Caco-2 (cell line): ENCODE data around the gene RGS8. TPM values are rescaled to one million over a fixed set of nuclear protein-coding genes. Genes with fewer than 3 reads are reported as not detected.

Source experiments
- BruUV-seq: library from RNA; stranded (reverse); fragments of 400-500 nt; replicated peaks from 2 replicates; lab custom pipeline; 2021; lab: Mats Ljungman, UMichigan
- CTCF ChIA-PET: fragments of 300-600 bp; sonication (Branson Sonifier 250); formaldehyde crosslinking; loops from one replicate; lab custom pipeline; 2022; ENCODE audit warnings: antibody characterized with exemption; lab: Charles Lee
- POLR2A ChIA-PET: fragments of 300-600 bp; sonication (Branson Sonifier 250); formaldehyde crosslinking; loops from one replicate; lab custom pipeline; 2022; ENCODE audit warnings: antibody characterized with exemption; lab: Charles Lee
- DNase-seq, 2 experiments: peaks; one replicate each; pipeline versions ENCODE4 v3.0.0 to v3.0.0-alpha.2; 2020 to 2022
- H3K27me3 ChIP-seq: replicated peaks from 2 replicates; pipeline ENCODE4 v1.6.0; 2011; ENCODE audit warnings: low read length; ENCODE audit not compliant: control insufficient read depth, insufficient read depth
- H3K36me3 ChIP-seq: 2 replicates; pipeline ENCODE4 v1.5.1; 2011; ENCODE audit warnings: low read length; ENCODE audit not compliant: control insufficient read depth, insufficient read depth
- H3K4me1 ChIP-seq: fragments of 250-450 bp; sonication (Bioruptor Pico); 2 replicates; pipeline ENCODE4 v1.5.1; 2020; ENCODE audit warnings: mild to moderate bottlenecking
- H3K4me3 ChIP-seq: 2 replicates; pipeline ENCODE4 v1.5.1; 2011; ENCODE audit warnings: low read depth, mild to moderate bottlenecking, control low read depth, low read length
- H3K9me3 ChIP-seq: fragments of 250-450 bp; sonication (Bioruptor Pico); 2 replicates; pipeline ENCODE4 v1.5.1; 2020; ENCODE audit warnings: mild to moderate bottlenecking, moderate library complexity
- H3K27ac Mint-ChIP-seq: one replicate; pipeline ENCODE4 v1.8.0; 2022; ENCODE audit warnings: mixed read lengths; ENCODE audit not compliant: unreplicated experiment
- H3K27me3 Mint-ChIP-seq: one replicate; pipeline ENCODE4 v1.8.0; 2022; ENCODE audit warnings: mixed read lengths; ENCODE audit not compliant: insufficient read depth, unreplicated experiment
- H3K36me3 Mint-ChIP-seq: one replicate; pipeline ENCODE4 v1.8.0; 2022; ENCODE audit warnings: mild to moderate bottlenecking, mixed read lengths; ENCODE audit not compliant: insufficient read depth, unreplicated experiment
- H3K4me1 Mint-ChIP-seq: one replicate; pipeline ENCODE4 v1.8.0; 2022; ENCODE audit warnings: low read depth, mixed read lengths; ENCODE audit not compliant: unreplicated experiment
- H3K4me3 Mint-ChIP-seq: one replicate; pipeline ENCODE4 v1.8.0; 2022; ENCODE audit warnings: mild to moderate bottlenecking, moderate library complexity, mixed read lengths; ENCODE audit not compliant: unreplicated experiment
- H3K9me3 Mint-ChIP-seq: one replicate; pipeline ENCODE4 v1.8.0; 2022; ENCODE audit warnings: mixed read lengths; ENCODE audit not compliant: unreplicated experiment
- CTCF ChIP-seq, 2 experiments: fragments of 200-600 bp in 1 of 2; IDR thresholded peaks; 1 replicate in 1 of 2; 2 replicates in 1 of 2; pipeline versions ENCODE4 v1.5.1 to v1.8.0; 2011 to 2022; ENCODE audit warnings: antibody characterized with exemption in 1 of 2, control low read depth in 1 of 2, inconsistent platforms in 1 of 2, low read depth in 1 of 2, low read length in 1 of 2, mild to moderate bottlenecking in 1 of 2, moderate library complexity in 1 of 2; ENCODE audit not compliant: insufficient read depth in 1 of 2, severe bottlenecking in 1 of 2, unreplicated experiment in 1 of 2
- intact Hi-C: fragments of 100-400 bp; cut with micrococcal nuclease; formaldehyde crosslinking; loops from one replicate; pipeline ENCODE4 v1.10.0; 2022; ENCODE audit not compliant: unreplicated experiment
- total RNA-seq: library from RNA; stranded (reverse); gene quantifications from 2 replicates; pipeline ENCODE4 v1.2.3, GENCODE V29; 2022

The RGS8 gene
- total RNA-seq, 1 experiment from 2014 or later: not detected

- Histone ChIP-seq H3K4me1 (no peaks in the 10 kb centered on the region), H3K9me3 (no peaks in the 10 kb centered on the region), H3K36me3 (no peaks in the 10 kb centered on the region), H3K4me3 (no peak overlapping the region), H3K27me3 (no peaks in the 10 kb centered on the region)
- H3K4me3 Mint-ChIP-seq: no peak overlapping the region
- DNase-seq: no peak
- POLR2A ChIA-PET: no interaction called here
- H3K4me1 Mint-ChIP-seq: no peaks in the 10 kb centered on the region
- no peaks in the 10 kb centered on the region for H3K9me3 Mint-ChIP-seq
- TF ChIP-seq CTCF (IDR thresholded peaks at IDR 0.05; ENCODE audit: insufficient read depth in 1 of 2, low read depth in 1 of 2, low read length in 1 of 2, severe bottlenecking in 1 of 2, unreplicated experiment in 1 of 2): no peak
- CTCF ChIA-PET: no interaction called here
- no peak overlapping the region for H3K27ac Mint-ChIP-seq
- no peaks in the 10 kb centered on the region for H3K27me3 Mint-ChIP-seq
- intact Hi-C loops: no loop called here
- H3K36me3 Mint-ChIP-seq: no peaks in the 10 kb centered on the region
- no TSS peak for BruUV-seq
Measured at GRCh38 chr1:182664296-182664695, 20.1 kb downstream of the RGS8 start.

- BruUV-seq: no TSS peak
- H3K9me3 ChIP-seq: no peaks in the 10 kb centered on the region
- no peaks in the 10 kb centered on the region for H3K9me3 Mint-ChIP-seq
- POLR2A ChIA-PET: no interaction called here
- no peak overlapping the region for H3K4me3 ChIP-seq
- no peaks in the 10 kb centered on the region for H3K36me3 ChIP-seq
- CTCF ChIA-PET: interaction anchor here (0.9 to 1.0 kb wide), 2 partner anchors 9 to 122 kb away, joined by 3 read pairs; no protein-coding TSS in a partner anchor
- intact Hi-C loops: no loop called here
- TF ChIP-seq CTCF (IDR thresholded peaks at IDR 0.05; ENCODE audit: insufficient read depth in 1 of 2, low read depth in 1 of 2, low read length in 1 of 2, severe bottlenecking in 1 of 2, unreplicated experiment in 1 of 2): no peak
- no peaks in the 10 kb centered on the region for H3K4me1 Mint-ChIP-seq
- no peak overlapping the region for H3K4me3 Mint-ChIP-seq
- no peak overlapping the region for H3K27ac Mint-ChIP-seq
- H3K4me1 ChIP-seq: no peaks in the 10 kb centered on the region
- H3K27me3 ChIP-seq: no peaks in the 10 kb centered on the region
- no peak for DNase-seq
- H3K27me3 Mint-ChIP-seq: no peaks in the 10 kb centered on the region
- no peaks in the 10 kb centered on the region for H3K36me3 Mint-ChIP-seq
Measured at GRCh38 chr1:182662956-182663355, 21.4 kb downstream of the RGS8 start.

DNA sequence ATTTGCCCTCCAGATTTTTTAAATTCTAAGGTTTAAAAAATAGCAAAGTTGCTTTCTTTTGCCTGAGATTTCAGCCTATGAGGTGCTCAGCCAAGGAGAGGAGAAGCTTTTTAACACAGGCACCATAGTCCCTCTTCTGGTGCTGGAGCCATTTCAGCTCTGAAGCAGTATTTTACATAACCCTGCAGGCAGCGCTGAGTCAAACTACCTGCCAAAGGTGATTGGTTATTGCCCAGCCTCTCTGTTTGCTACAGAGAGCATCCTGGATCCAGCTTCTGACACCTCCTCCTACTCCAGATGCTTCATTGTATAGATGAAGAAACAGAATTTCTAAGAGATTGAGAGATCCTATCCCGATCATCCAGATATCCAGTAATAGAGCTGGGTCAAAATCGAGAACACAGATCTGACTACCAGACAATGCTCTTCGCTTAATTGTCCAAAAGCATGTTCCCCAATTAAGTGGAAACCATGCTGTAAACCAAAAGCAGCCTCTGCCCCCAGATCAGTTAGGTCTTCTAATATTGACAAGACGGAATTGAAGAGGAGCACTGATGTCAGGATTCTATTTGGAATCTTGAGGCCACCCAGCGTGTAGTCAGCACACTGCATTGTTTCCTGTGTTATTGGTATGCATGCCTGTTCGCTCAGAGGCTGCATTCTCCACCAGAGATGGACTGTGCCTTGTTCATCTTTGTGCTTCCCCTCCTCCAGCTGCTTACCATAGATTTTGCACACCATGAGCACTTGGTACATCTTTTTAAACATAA, 22.1 kb downstream of the RGS8 start:
- Mint-ChIP-seq H3K36me3 (no peaks in the 10 kb centered on the region), H3K27ac (no peak overlapping the region), H3K9me3 (no peaks in the 10 kb centered on the region), H3K27me3 (no peaks in the 10 kb centered on the region), H3K4me1 (no peaks in the 10 kb centered on the region), H3K4me3 (no peak overlapping the region)
- Histone ChIP-seq H3K9me3 (no peaks in the 10 kb centered on the region), H3K4me1 (no peaks in the 10 kb centered on the region), H3K36me3 (no peaks in the 10 kb centered on the region), H3K4me3 (no peak overlapping the region), H3K27me3 (no peaks in the 10 kb centered on the region)
- TF ChIP-seq CTCF (IDR thresholded peaks at IDR 0.05; ENCODE audit: insufficient read depth in 1 of 2, low read depth in 1 of 2, low read length in 1 of 2, severe bottlenecking in 1 of 2, unreplicated experiment in 1 of 2): no peak
- intact Hi-C loops: no loop called here
- BruUV-seq: no TSS peak
- DNase-seq: no peak
- ChIA-PET POLR2A (no interaction called here), CTCF (no interaction called here)
